BE2C (cell line): ENCODE measurements around the gene IGSF9B.

Experiments used
- DNase-seq: peaks from one replicate; pipeline ENCODE4 v3.0.0-alpha.2; 2020
- H3K27me3 ChIP-seq: fragments of 250-450 bp; sonication (Bioruptor Pico); 2 replicates; pipeline ENCODE4 v1.5.1; 2020; ENCODE audit warnings: mild to moderate bottlenecking
- H3K36me3 ChIP-seq: fragments of 250-450 bp; sonication (Bioruptor Pico); 2 replicates; pipeline ENCODE4 v1.5.1; 2020; ENCODE audit warnings: mild to moderate bottlenecking
- H3K4me1 ChIP-seq: fragments of 250-450 bp; sonication (Bioruptor Pico); 2 replicates; pipeline ENCODE4 v1.5.1; 2020
- H3K4me3 ChIP-seq: 2 replicates; pipeline ENCODE4 v1.5.1; 2011; ENCODE audit warnings: low read depth, low read length
- H3K9me3 ChIP-seq: fragments of 250-450 bp; sonication (Bioruptor Pico); 2 replicates; pipeline ENCODE4 v1.5.1; 2020
- TF ChIP-seq, protein P1 (sequence below): IDR thresholded peaks from 2 replicates; pipeline ENCODE4 v1.5.1; 2012; ENCODE audit warnings: mild to moderate bottlenecking, low read depth, low read length

IGSF9B gene

DNA sequence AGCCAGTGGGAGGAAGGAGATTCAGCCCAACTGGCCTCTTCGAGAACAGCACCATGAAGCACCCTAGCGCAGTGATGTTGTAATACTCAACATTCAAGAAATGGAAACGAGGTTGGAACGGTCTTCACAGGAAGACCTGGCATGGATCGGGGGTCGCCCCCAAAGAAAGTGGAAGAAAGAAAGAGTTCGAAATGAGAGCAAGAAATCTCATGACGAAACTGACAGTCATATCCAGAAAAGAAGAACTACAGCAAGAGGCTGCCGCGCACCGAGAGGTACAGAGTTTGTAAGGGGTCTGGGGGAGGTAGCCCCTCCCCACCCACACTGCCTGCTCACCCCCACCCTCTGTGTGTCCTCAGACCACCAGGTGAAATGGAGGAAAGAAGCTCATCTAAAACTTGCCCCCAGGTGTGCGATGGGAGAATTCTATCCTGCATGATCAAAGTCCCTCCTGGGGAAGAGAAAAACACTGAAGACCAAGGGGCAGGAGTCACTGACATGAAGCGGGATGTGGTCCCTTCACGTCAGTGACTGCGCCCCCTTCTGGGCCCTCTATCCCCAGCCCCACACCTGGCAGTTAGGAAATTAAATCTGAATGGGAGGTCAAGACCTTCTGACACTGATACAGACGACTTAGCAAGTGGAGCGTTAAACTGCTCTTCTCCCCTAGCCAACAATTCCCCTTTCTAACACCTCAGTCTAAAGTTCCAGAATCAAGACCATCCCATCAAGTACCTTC lies 58.6 kb downstream of the IGSF9B start:
- H3K4me3 ChIP-seq: no peak overlapping the region
- H3K9me3 ChIP-seq: no peaks in the 10 kb centered on the region
- peak; percentile 9 for DNase-seq
- no peaks in the 10 kb centered on the region for H3K27me3 ChIP-seq
- no peaks in the 10 kb centered on the region for H3K4me1 ChIP-seq
- peaks cover 32% of the 10 kb centered on the region for H3K36me3 ChIP-seq
- TF ChIP-seq, protein P1, sequence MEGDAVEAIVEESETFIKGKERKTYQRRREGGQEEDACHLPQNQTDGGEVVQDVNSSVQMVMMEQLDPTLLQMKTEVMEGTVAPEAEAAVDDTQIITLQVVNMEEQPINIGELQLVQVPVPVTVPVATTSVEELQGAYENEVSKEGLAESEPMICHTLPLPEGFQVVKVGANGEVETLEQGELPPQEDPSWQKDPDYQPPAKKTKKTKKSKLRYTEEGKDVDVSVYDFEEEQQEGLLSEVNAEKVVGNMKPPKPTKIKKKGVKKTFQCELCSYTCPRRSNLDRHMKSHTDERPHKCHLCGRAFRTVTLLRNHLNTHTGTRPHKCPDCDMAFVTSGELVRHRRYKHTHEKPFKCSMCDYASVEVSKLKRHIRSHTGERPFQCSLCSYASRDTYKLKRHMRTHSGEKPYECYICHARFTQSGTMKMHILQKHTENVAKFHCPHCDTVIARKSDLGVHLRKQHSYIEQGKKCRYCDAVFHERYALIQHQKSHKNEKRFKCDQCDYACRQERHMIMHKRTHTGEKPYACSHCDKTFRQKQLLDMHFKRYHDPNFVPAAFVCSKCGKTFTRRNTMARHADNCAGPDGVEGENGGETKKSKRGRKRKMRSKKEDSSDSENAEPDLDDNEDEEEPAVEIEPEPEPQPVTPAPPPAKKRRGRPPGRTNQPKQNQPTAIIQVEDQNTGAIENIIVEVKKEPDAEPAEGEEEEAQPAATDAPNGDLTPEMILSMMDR: peak; percentile 19; the same call in 1 of the 2 replicates

DNA sequence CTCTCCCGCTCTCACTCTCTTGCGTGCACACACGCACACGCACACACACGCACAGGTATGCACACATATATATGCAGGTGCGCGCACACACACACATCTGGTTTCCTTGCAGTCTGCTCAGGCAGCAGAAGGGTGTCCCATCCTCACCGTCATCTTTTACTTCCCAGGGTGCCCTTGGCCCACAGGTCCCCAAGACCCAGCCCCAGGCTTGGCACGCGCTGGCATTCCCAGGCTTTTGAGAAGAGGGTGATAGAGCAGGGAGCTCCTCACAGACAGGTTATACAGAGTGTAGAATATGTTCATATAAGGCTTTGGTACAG lies 59.5 kb downstream of the IGSF9B start:
- Histone ChIP-seq H3K9me3 (no peaks in the 10 kb centered on the region), H3K27me3 (no peaks in the 10 kb centered on the region), H3K4me1 (no peaks in the 10 kb centered on the region), H3K4me3 (no peak overlapping the region), H3K36me3 (peaks cover 30% of the 10 kb centered on the region)
- TF ChIP-seq, protein P1: no peak
- no peak for DNase-seq

DNA sequence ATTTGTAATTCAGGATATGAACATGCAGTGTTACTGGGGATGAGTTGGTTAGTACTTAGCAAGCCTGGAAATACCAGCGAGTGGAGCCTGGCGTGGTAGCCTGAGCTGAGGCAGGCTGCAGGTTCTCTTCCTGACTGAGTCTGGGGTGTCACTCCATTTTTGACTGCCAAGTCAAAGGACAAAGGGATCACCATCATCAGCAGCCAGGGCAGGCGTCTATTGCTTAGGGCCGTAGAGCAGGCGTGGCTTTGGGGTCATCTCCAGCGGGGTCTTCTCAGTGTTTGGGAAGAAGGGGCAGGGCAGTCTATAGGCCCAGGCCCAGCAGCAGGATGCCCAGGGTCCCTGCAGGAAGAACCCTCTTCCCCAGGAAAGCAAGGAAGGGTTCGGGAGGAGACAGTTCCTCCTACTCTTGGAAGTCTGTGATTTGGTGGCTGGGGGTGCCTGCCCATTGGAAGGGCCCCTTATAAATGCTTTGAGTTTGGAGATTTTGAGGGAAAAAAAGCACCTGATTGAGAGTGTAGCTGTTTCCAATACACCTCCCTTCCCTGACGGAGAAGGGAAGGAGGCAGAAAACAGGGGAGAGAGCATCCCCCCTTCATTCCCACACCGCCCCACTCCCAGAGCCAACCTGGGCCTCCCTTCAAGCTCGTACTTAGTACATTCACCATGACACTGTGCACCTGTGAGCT lies 60.0 kb downstream of the IGSF9B start:
- no peak for DNase-seq
- no peaks in the 10 kb centered on the region for H3K9me3 ChIP-seq
- TF ChIP-seq, protein P1: no peak
- peaks cover 25% of the 10 kb centered on the region for H3K36me3 ChIP-seq
- H3K4me3 ChIP-seq: no peak overlapping the region
- H3K4me1 ChIP-seq: no peaks in the 10 kb centered on the region
- H3K27me3 ChIP-seq: no peaks in the 10 kb centered on the region

DNA sequence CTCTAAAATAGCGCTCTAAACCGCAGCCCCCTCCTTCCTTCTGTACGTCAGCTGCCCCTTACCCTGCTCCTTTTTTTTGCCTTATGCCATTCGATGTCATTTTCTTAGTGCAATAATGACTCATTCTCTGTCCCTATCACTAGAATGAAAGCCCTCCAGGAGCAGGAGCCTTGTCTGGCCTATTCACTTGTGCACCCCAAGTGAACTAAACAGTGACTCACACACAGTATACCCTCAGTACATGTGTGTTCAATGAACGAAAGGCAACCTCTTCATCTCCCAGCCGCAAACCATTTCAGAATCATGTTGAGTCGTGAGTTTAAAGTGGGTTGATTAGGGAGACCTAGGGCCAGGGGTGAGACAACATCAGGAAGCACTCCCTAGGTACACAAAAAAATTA lies 60.7 kb downstream of the IGSF9B start:
- DNase-seq: no peak
- Histone ChIP-seq H3K27me3 (no peaks in the 10 kb centered on the region), H3K4me3 (no peak overlapping the region), H3K9me3 (no peaks in the 10 kb centered on the region), H3K4me1 (no peaks in the 10 kb centered on the region), H3K36me3 (peaks cover 22% of the 10 kb centered on the region)
- TF ChIP-seq, protein P1: no peak

DNA sequence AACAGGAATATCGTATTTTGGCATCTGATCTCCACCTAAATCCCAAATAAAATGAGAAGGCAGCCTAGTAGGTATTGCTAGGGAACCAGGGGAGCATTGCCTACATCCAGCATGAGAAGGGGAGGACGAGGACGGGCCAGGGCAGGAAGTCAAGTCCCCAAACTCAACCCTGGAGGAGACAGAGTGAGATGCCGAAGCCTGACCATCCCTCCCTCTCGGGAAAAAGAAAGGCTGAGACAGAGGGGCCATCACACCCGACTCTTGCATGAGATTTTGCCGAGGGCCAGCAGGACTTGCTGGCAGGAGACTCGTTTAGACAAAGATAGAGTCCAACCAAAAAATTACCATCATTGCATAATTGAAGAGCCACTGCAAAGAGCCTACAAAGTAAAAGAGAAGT lies 61.2 kb downstream of the IGSF9B start:
- no peak for DNase-seq
- H3K36me3 ChIP-seq: peaks cover 17% of the 10 kb centered on the region
- TF ChIP-seq, protein P1: no peak
- H3K4me1 ChIP-seq: no peaks in the 10 kb centered on the region
- H3K9me3 ChIP-seq: no peaks in the 10 kb centered on the region
- H3K27me3 ChIP-seq: no peaks in the 10 kb centered on the region
- H3K4me3 ChIP-seq: no peak overlapping the region

DNA sequence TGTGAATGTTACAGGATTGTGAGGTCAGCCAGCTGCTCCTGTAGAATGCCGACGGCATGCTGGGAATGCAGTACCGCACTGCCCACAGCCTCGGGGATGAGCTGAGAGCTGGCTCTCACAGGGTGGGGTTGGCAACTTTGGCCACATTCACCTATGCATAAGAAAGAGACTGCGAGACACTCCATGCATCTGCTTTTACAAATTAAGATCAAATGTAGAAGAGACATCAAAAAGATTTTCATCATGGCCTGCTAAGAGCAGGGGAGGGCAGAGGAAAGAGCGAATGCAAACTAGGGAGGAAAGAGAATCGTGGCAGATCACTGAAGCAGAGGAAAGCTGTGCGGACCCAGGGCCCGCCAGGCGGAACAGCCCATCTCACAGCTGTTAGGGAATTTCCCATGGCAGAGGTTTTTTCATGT lies 61.7 kb downstream of the IGSF9B start:
- H3K27me3 ChIP-seq: no peaks in the 10 kb centered on the region
- peaks cover 12% of the 10 kb centered on the region for H3K36me3 ChIP-seq
- H3K4me3 ChIP-seq: no peak overlapping the region
- H3K9me3 ChIP-seq: no peaks in the 10 kb centered on the region
- TF ChIP-seq, protein P1: no peak
- no peaks in the 10 kb centered on the region for H3K4me1 ChIP-seq
- DNase-seq: no peak
